Fibroblast of peridontal ligament (primary cell): ENCODE results near the gene RBM26.
A peak's percentile ranks its signal among the peaks of the same experiment; 100 is the strongest.

Experiments used
- DNase-seq: peaks from one replicate; pipeline ENCODE4 v3.0.0-alpha.2; 2010; ENCODE audit errors: extremely low read depth

Gene RBM26

DNA sequence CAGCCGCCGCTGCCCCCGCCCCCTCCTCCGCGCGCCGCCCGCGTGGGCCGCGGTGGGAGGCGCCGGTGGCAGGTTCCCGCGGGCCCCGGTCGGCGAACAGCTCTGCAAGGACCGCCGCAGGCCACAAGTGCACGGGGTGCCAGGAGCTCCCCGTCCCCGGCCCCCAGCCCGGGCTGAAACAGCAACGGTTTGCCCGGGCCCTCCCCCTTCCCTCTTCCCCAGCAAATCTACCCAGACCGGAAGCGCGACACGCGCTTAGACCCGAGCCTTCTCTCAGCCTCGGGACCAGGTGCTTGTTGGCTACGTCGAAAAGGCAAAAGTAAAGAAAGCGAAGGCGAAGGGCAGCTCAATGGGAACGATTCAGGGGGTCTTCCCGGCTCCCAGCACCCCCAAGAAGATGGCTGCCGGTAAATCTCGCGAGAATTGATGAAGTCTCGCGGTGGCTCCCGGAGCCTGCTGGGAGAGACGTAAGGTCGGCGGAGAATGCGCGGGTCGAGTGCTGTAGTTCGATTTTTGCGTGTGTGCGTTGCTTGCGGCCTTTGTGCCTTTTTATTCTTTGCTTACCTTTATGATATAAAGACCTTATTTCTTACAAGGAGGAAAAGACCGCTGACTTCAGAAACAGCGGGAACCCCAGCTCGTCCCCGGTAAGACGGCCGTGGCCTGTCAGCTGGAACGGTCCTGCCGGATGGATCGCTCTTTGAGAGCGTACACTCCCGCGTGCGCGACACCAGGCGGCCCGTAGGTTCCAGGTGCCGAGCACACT lies at the start of gene RBM26:
TSS of gene RBM26 (minus strand) at position 425 of the 766 bp plus-strand sequence. CDS start 481 bp downstream, outside the sequence.
- DNase-seq: peak; percentile 96

GRCh38 chr13:79455331-79455730 lies 49.3 kb upstream of the RBM26 start:
- DNase-seq: no peak

- no peak for DNase-seq
These were observed 46.3 kb upstream of the RBM26 start for GRCh38 chr13:79452239-79452913.

DNA sequence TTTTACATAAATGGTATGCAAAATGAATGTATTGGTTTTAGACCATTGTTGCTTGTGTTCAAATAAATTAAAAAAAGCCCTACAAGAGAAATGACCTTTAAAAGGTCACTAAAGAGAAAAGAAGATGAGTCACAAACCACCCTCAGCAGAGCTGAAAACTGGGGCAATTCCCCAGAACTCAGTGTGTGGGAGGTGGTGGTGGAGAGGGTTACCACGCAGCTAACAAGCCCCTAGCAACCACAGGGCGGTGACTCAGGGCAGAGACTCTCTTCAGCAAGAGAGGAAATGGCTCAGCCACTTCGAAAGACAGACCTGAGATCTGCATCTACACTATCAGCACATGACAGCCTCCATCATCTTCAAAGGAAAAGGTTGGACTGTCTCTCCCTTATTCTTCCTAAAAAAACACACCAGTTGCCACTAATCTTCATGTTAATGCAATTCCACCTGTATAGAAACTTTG lies 45.5 kb upstream of the RBM26 start:
- peak; percentile 87 for DNase-seq

DNA sequence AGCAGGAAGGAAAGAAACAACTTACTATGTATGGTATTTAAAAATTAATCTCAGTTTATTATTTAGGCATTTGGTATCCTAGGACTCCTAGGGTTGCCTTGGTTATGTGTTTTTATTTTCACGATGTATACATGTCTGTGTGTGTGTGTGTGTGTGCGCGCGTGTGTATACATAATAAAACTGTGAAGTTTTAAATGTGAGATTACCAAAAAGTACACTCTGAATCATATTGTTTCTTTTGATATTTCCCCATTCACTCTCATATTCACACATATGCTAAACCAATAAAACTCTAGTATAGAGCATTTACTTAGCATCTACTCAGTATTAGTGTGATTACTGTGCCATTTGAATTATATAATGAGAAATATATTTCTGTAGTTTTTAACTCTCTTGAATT lies 44.1 kb upstream of the RBM26 start:
- no peak for DNase-seq

GRCh38 chr13:79448413-79448812 lies 42.4 kb upstream of the RBM26 start:
- no peak for DNase-seq

DNA sequence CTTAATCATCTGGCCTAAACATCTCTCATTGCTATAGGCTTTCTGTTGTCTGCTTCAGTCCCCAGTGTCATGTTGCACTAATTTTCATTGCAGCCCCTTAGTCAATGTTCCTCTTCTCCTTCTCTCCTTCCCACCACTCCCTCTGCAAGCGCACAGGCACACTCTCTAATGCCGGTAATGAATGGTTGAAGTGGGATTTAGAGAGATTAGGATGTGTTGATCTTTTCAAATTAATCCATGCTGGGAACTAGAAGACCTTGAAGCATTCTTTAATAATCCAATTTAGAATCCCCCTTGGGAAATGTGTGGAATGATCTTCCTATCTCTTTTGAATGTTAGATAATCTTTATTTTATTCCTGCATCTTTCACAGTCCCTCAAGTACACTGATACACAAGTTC lies 41.7 kb upstream of the RBM26 start:
- no peak for DNase-seq

DNA sequence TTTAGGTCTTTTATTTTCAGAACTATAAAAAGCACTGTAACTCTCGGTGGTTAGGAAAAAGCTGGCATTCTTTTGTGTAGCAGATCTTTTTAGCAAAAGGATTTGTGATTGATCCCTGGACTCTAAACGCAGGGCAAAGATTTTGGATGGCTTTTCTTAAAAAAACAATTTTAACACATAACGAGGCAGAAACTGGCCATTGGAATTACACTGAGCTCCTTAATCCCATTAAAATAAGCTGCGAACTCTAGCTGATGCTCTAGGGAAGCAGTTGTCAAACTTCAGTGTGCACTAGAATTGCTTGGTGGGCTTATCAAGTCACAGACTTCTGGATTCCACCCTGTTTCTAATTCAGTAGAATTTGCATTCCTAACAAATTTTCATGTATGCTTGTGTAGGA lies 41.1 kb upstream of the RBM26 start:
- no peak for DNase-seq

DNA sequence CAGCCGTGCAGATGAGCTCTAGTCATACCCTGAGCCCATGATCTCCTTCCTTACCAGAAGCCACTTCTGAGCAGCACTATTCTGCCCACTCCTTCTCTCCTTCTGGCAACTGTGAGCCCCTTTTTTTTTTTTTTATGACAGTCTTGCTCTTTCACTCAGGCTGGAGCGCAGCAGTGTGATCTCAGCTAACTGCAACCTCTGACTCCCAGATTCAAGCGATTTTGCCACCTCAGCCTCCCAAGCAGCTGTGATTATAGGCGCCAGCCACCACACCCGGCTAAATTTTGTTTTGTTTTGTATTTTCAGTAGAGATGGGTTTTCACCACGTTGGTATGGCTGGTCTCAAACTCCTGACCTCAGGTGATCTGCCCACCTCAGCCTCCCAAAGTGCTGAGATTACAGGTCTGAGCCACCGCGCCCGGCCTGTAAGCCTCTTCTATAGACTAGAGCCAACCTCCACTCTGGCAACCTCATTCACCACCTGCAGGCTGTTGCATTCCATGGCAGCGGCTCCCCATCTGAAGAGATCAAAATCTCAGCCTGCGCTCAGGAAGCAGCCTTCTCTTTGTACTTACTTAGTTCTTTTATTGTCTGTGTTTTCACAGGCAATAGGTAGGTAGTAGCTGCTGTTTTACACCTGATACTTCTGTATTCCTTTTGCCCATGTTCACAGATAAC lies 40.1 kb upstream of the RBM26 start:
- DNase-seq: no peak

- no peak for DNase-seq
These were observed 36.7 kb upstream of the RBM26 start for GRCh38 chr13:79442706-79443105.

- DNase-seq: no peak
These were observed 36.2 kb upstream of the RBM26 start for GRCh38 chr13:79442221-79442620.

- DNase-seq: no peak
These were observed 35.0 kb upstream of the RBM26 start for GRCh38 chr13:79440958-79441528.

DNA sequence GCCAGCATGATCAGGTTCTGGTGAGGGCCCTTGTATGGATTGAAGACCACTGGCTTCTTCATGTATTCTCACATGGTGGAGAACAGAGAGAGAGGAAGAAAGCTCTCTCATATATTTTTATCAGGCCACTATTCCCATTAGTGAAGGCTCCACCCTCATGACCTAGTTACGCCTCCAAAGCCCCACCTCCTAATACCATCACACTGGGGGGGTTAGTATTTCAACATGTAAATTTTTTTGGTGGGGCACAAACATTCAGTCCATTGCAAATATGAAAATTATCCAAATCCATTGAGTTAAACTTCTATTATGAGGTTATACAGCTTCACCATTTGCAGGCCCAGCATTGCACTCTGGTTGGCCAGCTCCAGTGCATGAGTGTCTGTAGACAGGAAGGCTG lies 33.2 kb upstream of the RBM26 start:
- DNase-seq: no peak

DNA sequence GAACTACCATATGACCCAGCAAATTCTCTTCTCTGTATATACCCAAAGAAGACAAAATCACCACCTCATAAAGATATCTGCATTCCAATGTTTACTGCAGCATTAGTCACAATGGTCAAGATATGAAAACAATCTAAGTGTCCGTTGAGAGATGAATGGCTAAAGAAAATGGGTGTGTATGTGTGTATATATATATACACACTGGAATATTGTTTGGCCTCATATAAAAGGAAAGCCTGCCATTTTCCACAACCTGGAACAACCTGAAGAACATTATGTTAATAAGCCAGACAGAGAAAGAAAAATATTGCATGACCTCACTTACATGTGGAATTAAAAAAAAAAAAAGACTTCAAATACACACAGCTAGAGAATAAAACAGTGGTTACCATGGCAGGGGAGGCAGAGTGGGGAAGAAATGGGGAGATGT lies 29.5 kb upstream of the RBM26 start:
- peak; percentile 15 for DNase-seq

DNA sequence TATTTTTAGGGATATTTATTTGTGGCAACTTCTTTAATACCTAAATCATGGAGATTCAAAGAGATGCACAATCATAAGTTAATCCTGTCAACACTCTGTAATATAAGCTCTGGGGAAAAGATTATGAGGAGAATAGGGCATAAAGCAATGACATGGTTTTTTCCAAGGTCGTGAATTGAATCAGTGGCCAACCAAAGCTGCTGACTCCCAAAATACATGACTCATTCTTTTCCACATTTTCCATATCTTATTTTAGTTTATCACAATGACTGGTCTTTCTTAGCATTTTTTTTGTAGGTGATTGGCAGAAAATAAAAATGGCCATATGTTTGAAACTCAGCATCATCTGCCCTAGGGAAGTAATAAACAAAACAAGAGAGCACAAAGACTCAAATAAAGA lies 28.5 kb upstream of the RBM26 start:
- peak; percentile 59 for DNase-seq

DNA sequence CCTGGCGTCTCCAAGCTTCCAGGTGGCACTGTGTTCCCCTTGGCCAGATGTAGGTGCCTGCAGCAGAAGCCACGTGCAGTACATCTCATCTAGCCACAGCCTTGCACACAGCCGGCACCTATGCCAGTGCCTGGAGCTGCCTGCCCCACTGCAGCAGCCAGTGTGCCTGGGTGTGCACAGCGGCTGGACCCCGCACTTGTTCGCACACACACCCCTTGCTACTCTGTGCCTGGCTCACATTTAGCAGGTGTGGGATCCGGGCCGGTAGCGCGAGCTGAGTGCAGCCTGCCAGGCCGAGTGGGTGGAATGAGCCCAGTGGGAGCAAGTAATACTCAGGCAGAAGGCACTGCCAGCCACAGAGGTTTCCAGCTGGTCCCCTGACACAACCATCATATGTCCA lies 26.9 kb upstream of the RBM26 start:
- no peak for DNase-seq

GRCh38 chr13:79432086-79432485 lies 26.0 kb upstream of the RBM26 start:
- DNase-seq: no peak

- no peak for DNase-seq
These were observed 23.3 kb upstream of the RBM26 start for GRCh38 chr13:79429309-79429708.

GRCh38 chr13:79427883-79428282 lies 21.8 kb upstream of the RBM26 start:
- DNase-seq: no peak

DNA sequence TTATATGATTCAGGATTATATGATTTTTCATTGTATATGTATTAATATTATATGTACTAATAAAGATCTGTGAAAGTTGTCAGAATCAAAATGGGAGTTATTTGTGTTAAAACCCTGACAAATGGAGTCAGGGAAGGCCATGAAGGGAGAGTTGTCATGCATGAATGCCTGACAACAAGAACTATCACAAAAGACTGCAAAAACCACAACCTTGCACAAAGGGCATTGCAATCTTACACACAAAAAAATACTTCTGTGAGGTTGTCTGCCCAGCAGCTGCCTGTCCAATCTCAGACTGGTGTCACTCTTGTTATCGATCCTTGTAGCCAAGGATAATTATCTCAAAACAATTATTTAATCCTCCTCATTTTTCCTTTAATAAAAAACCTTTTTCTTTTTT lies 21.2 kb upstream of the RBM26 start:
- DNase-seq: no peak

- peak; percentile 79 for DNase-seq
These were observed 18.0 kb upstream of the RBM26 start for GRCh38 chr13:79423801-79424642.
